HG03139 (cell line): ENCODE measurements around the gene CHCHD3.
"Not testable (repeated sequence)": the region's sequence is repeated elsewhere in the genome, so short reads cannot be mapped to it uniquely, and the experiment has no call there.

Experiments used
- ATAC-seq: cut with Tn5 transposase; IDR thresholded peaks from one replicate; pipeline ENCODE4 v1.9.1; 2021; ENCODE audit not compliant: unreplicated experiment

The CHCHD3 gene

DNA sequence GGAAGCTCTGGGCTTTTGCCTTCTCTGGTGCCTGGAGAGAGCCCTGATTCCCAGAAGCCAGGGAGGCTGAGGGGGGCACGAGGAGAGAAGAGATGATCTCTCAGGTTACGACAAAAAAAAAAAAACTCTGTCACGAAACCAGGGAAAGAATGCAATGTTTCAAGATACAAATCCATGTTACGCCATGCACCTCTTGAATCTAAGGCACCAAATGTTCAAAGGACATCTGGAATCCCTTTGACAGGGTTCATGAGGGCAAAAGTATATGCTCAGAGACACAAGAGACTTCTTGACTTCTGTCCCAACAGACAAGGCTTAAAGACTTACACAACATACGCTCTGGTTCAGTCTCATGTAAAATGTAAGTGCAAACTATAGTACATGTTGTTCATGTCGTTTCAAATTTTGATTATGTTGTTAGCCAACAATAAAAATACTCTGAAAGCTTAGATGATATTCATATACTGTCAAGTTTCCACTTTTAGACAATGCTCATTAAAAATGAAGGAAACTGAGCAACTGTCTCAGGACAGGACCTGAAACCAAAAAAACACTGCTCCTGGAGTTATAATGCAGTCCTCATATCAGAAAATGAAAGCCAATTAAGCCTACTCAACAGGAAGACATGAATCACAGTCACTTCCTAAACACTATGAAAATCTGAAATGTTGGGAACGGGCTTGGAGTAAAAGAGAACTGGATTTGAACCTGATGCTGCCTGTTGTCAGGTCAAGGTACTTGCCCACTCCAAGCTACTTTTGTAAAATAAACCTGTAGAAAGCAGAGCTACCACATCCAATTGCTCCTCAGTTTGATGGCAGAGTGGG, 72.3 kb downstream of the CHCHD3 start:
- ATAC-seq, result no peak

DNA sequence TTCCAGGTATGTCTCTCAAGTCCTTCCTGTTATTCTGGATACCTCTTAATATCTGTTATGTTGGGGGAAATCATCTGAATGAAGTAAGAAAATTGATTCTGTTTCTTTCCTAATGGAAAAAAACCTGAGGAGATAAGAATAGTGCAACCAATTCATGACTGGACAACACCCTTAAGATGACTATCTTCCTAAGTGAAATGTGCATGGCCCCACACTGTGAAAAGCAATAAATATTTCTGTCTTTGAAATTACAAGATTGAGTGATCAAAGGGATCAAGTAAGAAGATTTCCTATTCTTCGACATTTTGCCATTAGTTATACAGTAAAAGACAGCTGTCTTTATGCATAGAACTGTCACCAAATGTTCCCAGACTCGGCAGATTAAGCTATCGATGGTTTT, 73.9 kb downstream of the CHCHD3 start:
- no peak for ATAC-seq

DNA sequence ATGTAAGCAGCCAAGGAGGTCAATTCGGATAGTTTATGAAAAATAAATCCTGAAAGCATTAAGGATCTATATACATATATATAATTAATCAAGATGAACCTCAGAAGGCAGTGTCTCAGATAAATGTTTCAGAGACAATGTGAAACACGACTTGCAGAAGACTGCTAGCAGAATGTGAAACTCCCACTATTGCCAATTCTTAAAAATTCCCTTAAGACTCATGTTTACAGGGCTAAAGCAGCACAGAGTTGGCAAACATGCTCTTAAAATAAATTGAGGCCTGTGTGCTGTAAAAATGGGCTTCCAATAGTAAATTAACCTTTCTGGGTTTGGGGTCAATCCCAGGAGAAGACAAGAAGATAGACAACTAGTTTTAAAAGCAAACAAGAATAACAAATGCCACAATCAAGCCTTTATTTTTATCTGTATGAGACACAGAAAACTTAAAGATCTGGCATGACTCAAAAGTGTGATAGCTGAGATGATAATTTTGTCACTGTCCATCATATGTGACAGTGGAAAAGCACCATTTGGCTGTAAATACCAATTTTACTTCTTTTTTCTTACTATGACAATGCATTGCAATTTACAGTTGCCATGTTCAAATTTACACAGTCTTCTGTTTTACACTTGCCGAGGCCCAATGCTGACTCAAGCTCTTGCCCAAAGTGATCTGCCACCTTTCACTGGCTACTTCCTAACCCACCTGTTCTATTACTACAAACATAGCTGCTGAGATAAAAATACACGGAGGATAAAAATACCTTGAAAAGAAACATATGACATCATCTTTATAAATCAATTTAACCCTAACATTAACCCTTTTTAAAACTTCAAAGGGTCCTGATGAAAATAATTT, 78.6 kb downstream of the CHCHD3 start:
- ATAC-seq, result no peak

DNA sequence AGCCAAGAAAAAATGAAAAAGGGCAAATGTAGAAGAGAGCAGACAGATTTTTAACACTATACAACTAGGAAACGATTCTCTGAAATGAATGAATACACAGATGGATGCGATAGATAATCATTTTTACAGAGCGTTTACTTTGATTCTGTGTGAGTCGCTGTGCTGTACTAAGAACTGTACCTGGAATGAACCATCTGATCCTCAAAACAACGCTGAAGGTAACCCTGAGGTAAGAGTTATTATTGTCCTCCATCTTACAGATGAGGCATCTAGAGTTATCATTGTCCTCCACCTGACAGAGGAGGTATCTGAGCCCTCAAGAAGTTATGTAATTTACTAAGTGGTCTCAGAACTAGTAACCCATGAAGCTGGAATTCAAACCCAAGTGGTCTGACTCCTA, 80.2 kb downstream of the CHCHD3 start:
- no peak for ATAC-seq

DNA sequence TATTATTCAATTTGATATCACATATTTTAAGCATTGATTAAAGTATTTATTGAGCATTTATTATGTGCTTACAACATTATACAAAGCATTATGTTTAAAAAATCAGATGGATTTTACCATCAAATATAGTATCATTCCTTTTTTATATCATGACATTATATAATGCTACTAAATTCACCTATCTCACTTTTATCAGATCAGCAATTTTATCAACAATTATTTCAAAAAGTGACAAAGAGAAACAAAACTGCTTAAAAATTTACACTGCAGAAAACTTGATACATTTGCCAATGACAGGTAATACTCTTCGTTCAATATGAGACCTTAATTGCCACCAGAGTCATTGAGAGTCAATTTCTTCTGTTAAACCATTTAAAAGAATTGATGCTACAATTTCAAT, 82.0 kb downstream of the CHCHD3 start:
- ATAC-seq, result no peak

DNA sequence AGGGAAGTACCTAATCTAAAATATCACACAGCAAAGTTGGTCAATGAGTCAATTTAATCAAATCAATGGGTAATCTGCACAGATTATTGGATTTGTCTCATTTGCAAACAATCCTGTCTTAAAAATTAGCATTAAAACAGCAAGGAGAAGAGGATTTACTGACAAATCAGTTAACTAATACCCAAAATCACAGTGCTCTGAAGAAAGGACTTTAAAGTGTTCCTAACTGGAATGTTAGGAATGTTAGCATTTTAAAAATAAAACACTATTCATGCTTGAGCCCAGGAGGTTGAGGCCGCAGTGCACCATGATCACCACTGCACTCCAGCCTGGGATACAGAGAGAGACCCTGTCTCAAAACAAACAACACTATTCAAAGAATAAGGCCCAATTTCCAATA, 83.1 kb downstream of the CHCHD3 start:
- ATAC-seq, result no peak

DNA sequence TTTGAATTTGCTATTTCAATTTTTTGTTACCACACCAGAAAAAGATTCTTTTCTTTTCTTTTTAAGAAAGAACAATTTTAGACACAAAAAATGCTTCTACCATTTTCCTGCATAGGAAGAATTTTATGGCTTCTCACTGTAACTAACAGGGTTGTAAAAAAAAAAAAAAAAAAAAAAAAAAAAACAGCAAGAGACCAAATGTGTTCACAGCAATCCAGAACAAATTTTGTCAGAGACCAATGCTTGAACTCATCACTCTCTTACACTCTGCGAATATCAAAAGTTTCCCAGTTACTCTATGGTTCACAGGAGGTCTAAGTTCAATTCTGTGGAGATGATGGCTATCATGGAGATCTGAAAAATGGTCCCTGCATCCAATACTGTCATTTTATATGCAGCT, 84.4 kb downstream of the CHCHD3 start:
- ATAC-seq, result no peak

DNA sequence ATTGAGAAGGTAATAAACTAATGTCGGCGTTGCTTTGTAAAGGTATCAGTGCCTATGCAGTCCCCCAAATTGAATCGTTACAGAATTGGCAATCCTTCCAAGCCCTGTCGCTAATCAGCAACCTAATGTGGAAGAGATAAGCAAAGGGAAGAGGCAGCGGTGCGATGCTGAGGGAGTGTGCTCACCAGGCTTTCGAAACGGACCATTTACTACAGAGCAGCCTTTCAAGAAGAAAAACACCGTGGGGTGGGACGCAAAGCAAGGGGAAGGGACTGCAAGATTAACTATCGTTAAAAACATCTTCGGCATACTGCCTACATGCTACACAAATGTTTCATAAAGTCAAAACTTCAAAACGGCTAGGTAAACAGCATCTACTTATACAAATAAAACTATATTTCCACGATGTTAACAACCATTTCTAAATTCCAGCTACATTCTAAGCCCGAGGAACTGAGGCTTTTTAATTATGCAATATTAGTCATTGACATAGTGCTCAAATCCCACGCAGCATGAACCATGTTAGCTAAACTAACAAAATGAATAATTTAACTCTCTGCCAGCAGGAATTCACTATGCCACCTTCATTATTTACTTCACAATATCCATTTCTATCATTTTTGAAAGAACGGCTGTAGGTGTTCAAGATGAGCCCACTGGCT, 85.2 kb downstream of the CHCHD3 start:
- no peak for ATAC-seq

DNA sequence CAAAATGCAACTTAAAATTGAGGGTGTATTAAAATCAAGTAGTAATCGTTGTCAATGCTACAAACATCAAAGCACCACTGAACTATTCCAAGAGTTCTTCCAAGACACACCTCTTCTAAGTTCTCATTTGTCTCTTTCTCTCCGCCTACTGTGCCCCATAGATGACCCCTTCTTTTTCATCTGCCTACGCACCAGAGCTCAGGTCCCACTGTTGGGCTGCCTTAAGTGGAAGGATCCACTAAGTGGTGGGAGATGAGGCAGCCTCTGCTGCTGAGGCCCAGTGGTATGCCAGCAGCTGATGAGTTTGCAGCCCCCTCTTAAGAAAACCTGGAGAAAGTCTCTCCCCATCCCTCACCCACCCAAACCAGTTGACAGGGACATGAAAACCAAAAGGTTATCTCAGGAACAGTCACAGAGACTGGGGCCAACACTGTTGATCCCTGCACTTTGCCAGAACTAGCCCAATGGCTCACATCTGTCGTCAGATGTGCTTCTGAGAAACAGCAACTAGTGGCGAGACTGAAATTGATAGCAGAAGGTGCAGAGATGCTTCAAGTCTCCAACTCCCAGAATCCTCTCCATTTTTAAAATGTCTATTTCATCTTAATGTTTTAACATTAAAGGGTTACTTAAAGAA, 88.4 kb downstream of the CHCHD3 start:
- ATAC-seq, result no peak

DNA sequence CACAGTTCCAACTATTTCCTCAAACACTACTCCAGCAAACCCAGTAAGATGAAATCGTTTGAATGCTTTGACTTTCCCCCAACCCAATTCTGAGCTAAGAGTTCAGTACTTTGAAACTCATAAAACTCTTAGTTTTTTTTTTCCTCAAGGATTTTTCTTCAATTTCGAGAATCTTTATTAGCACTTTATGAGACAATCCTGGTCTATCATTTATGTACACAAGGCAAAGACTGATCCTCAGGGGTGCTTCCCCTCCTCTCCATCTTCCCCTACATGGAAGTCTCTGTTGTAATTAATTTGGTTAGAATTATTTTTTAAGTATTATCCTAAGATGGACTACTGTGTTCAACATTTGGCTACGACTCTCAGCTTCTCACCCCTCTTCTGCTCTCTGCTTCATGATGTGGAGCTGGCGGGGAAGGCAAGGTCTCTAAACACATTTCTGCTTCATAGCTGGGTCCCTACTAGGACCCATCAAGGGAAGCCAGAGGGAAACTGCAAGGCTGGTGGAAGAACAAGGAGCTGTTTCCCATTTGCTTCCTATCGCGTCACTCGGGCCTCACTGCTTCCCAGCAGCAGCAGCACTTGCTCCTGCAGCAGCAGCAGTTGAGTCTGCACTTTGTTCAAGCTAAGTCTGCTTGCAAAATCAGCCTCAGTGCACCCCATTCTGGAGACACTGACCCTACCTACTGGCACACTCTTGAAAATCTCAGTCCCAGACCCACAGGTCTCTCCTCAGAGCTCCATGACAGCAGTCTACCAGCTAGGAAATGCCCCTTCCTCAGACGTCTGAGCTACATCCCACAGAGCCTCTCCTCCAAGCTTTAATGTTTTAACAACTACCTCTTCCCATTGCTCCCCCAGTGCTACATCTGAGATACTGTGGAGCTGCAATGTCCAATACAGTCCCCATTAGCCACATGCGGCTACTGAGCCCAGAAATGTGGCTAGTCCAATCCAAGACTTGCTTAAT, 90.0 kb downstream of the CHCHD3 start:
- no peak for ATAC-seq

DNA sequence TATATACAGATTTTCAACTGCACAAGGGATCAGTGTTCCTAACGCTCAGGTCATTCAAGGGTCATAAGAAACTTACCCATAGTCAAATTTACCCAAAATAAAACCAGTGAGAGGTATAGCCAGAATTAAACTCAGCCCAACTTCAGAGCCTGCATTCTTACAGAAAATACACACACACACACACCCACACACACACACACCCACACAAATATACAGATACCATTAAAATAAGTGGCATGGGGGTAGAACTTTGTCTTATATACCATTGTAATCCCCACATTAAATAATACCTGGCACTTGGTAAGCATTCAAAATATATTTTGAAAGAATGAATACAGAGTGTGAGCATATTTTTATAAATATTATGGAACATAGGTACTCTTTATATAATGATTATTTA, 93.8 kb downstream of the CHCHD3 start:
- no peak for ATAC-seq

DNA sequence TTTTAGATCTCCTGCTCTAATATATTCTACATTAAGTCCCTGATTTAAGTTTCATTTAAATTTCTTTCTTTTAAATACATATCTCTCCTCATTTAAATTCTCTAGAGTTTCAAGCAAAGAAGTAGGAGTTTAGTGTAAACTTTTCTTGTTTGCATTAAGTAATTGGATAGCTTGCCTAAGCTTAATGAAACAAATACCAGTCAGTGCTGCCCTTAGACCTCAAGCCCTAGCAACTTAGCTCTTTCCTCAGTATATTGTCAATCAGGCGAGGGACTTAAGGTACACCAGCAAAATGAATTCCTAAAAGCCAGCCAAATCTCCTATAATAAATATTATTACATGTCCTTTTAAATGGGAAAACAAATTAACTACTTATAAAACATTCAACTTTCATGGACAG, 101.5 kb downstream of the CHCHD3 start:
- no peak for ATAC-seq

DNA sequence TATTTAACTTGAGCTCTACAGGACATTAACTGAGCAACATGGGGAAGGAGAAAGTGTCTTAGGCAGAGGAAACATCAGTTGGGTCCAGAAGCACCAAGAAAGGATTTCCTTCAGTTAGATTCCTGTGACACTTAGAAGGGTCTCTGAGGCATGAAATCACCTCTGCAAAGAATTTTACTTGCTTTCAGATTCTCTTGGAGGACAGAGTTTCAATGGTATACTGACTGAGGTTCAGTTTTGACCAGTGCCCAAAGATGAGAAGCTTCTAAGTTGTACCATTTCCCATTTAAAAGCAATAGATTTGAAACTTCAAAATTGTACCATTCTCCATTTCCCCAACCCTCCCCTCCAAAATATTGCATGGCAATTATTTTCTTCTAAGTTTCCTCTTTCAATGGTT, 102.4 kb downstream of the CHCHD3 start:
- no peak for ATAC-seq

DNA sequence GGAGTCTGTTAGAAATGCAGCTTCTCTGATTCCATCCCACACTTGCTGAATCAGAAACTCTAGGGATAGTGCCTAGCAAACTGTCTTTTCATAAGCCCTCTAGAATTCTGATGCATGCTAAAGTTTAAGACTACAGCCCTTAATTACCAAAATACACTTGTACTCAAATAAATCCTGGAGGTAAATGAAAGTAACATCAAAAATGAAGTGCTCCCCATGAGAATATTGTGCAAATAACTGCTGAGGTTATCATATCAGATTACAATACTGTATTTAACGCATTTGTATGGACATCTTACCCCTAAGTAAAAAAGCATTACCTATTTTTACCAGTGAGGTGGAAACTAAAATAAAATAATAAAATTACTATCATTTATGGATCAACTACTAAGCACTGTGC, 104.7 kb downstream of the CHCHD3 start:
- no peak for ATAC-seq

DNA sequence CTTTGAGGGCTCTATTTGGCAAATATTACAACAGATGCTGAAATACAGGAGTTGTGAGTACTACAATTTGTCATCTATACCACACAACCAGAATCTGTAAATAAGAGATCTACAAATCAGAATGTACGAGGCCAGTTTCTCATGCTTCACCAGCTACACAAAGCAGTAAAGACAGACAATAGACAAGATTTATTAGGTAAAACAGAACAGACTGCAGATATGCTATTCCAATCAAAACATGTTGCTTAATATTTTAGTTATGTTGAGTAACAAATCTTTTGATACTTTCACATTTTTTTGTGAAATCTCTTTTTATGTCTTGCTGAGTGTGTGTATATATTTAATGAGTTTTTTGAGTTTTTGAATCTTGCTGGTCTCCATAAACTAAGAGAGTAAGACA, 109.1 kb downstream of the CHCHD3 start:
- ATAC-seq, result no peak

DNA sequence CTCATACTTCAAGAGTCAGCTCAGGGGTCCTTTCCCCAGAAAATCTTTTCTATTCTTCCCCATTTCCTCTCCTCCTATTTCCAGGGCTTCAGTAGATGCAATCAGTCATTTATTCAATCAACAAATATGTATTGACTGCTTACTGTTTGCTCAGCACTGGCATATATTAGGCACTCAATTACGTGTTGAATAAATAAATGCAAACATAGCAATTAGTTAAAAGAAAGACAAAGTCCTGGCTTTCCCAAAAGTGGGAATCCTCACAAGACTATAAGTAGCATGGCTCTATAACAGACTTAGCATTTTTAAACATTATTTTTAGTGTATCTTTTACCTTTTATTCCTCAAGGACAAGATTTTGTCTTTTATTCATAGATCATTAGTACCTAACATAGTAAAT, 111.6 kb downstream of the CHCHD3 start:
- no peak for ATAC-seq

DNA sequence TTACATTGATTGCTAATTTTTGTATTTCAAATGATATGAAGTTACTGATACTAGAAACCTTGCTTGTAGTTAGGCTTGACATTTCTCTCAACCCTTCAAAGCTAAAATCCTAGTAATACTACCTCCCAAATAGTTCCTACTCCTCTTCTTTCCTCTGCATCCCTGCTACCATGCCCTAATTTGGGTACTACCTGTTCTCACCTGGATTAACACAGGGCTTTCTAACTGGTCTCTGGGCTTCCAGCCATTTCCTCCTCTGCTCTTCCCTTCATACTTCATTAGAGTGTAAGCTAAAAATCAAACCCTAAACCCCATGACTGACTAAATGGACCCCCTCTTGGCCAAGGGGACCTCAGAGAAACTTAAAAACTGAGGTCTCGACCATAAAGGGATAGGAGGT, 112.4 kb downstream of the CHCHD3 start:
- ATAC-seq, result no peak

DNA sequence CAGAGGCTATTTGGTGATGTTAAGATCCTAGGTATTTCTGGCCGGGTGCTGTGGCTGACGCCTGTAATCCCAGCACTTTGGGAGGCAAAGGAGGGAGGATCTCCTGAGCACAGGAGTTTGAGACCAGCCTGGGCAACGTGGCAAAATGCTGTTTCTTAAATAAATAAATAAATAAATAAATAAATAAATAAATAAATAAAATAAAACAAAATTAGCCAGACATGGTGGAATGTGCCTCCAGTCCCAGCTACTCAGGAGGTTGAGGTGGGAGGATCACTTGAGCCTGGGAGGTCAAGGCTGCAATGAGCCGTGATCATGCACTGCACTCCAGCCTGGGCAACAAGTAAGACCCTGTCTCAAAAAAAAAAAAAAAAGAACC, 114.4 kb downstream of the CHCHD3 start:
- not testable (repeated sequence) for ATAC-seq

DNA sequence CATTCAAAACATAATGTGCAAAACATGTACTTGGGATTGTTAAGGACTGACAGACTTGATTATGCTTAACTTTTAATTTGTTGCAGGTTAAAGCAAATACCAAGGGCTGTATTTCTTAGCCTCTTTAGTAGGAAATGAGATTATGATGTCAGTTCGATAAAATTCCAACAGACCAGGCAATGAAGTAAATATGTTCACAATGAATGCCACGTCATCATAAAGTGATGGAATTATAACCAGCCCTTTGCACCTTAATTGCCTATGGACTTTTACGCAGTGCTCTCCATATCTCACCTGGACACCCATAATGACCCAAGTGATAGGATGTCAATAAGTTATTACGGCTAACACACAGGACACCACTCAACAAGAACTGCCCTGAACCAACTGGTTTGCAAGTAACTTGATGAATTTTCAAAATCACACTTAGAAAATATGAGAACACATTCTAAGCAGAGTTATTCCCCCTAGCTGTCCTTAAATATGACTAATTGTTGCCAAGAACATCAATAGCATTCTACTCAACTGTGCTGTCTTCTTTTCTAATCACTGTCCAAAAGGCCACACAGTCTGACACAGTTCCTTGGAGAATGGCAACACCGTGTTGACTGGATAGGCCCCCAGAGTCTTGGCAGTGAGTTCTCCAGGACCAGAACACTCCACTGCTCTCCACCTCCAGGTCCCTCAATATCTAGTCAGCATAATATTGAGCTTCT, 115.0 kb downstream of the CHCHD3 start:
- ATAC-seq, result no peak

DNA sequence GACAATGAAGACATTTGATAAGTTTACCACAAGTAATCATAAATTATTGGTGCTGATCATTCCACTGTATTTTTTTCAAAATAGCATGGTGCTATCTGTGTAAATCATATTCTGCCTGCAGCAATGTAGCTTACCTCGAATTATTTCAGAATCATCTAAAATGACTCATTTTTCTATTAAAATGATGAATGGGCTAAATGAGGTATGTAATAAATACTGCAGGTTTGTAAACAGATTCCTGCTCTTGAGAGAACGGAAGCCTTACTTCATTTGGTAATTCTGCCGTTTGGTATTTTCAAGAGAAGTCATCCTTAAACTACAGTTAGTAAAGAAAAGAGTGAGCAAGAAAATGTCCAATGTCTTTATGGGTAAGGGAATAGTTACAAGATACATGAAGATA, 115.9 kb downstream of the CHCHD3 start:
- no peak for ATAC-seq
